HCT116 (cell line): Measurements from ENCODE around the gene KAZN. TPM values are rescaled to one million over a fixed set of nuclear protein-coding genes. Genes with fewer than 3 reads are reported as not detected.

ENCODE experiments used
- ATAC-seq: fragments of 200-7000 bp; cut with Tn5 transposase; 2 replicates; pipeline ENCODE4 v1.9.1; 2020; ENCODE audit warnings: mild to moderate bottlenecking, moderate library complexity
- BruUV-seq: library from RNA; stranded (reverse); fragments of 400-500 nt; replicated peaks from 2 replicates; lab custom pipeline; 2021; lab: Mats Ljungman, UMichigan
- CTCF ChIA-PET: fragments of 300-600 bp; sonication (Branson Sonifier 250); formaldehyde crosslinking; loops from one replicate; lab custom pipeline; 2021; ENCODE audit warnings: antibody characterized with exemption; lab: Charles Lee
- POLR2A ChIA-PET: fragments of 300-600, 350-600 bp; sonication (Branson Sonifier 250); formaldehyde crosslinking; loops from one replicate; lab custom pipeline; 2021; ENCODE audit warnings: antibody characterized with exemption; lab: Charles Lee
- RAD21 ChIA-PET, 2 experiments: fragments of 300-600 bp; sonication (Branson Sonifier 250); formaldehyde crosslinking; loops; one replicate each; lab custom pipeline; 2023; ENCODE audit warnings: low total read pairs in 2 of 2; ENCODE audit not compliant: uncharacterized antibody in 2 of 2, unreplicated experiment in 2 of 2, low non-redundant PET in 1 of 2; lab: Charles Lee
- DNase-seq: peaks from one replicate; pipeline ENCODE4 v3.0.0-alpha.2; 2010; ENCODE audit warnings: low read depth, low spot score
- H2AFZ ChIP-seq: fragments of 200-600 bp; shearing (Covaris generic), sonication (generic); 2 replicates; pipeline ENCODE4 v1.6.1; 2017; ENCODE audit warnings: low read depth, mixed run types, mixed read lengths, antibody characterized with exemption, low read length; ENCODE audit not compliant: poor library complexity, severe bottlenecking
- H3K27ac ChIP-seq: 2 replicates; pipeline ENCODE4 v1.5.1; 2012; ENCODE audit warnings: low read depth, low read length
- H3K27me3 ChIP-seq: fragments of 200-600 bp; sonication (generic); 2 replicates; pipeline ENCODE4 v1.6.1; 2016; ENCODE audit warnings: mixed run types, low read length, mixed read lengths; ENCODE audit not compliant: insufficient read depth
- H3K36me3 ChIP-seq, 2 experiments: fragments of 200-500 bp in 1 of 2; fragments of 200-600 bp in 1 of 2; sonication (Bioruptor generic) in 1 of 2; sonication (generic) in 1 of 2; 2 replicates each; pipeline versions ENCODE4 v1.5.1 to v1.6.1; 2014 to 2016; ENCODE audit warnings: low read length in 2 of 2, inconsistent platforms in 1 of 2, mixed read lengths in 1 of 2, mixed run types in 1 of 2; ENCODE audit not compliant: insufficient read depth in 2 of 2, control insufficient read depth in 1 of 2
- H3K4me1 ChIP-seq, 2 experiments: fragments of 200-600 bp in 1 of 2; sonication (generic) in 1 of 2; 2 replicates each; pipeline versions ENCODE4 v1.5.1 to v1.6.1; 2012 to 2017; ENCODE audit warnings: low read length in 2 of 2, inconsistent platforms in 1 of 2, mild to moderate bottlenecking in 1 of 2, mixed read lengths in 1 of 2, mixed run types in 1 of 2, moderate library complexity in 1 of 2; ENCODE audit not compliant: insufficient read depth in 2 of 2, control insufficient read depth in 1 of 2
- H3K4me2 ChIP-seq: fragments of 200-600 bp; sonication (generic); 2 replicates; pipeline ENCODE4 v1.6.1; 2017; ENCODE audit warnings: mixed run types, low read length, mixed read lengths
- H3K4me3 ChIP-seq, 2 experiments: fragments of 200-600 bp in 1 of 2; sonication (generic) in 1 of 2; replicated peaks in 1 of 2; 2 replicates each; pipeline ENCODE4 v1.5.1; 2011 to 2016; ENCODE audit warnings: low read length in 2 of 2, control low read depth in 1 of 2, low read depth in 1 of 2, mild to moderate bottlenecking in 1 of 2, mixed read lengths in 1 of 2, mixed run types in 1 of 2
- H3K79me2 ChIP-seq: fragments of 200-600 bp; sonication (generic); 2 replicates; pipeline ENCODE4 v1.6.1; 2017; ENCODE audit warnings: mild to moderate bottlenecking, mixed run types, low read length, moderate library complexity, mixed read lengths; ENCODE audit not compliant: insufficient read depth
- H3K9ac ChIP-seq: fragments of 200-600 bp; sonication (generic); 2 replicates; pipeline ENCODE4 v1.6.1; 2016; ENCODE audit warnings: low read length, mixed read lengths
- H3K9me2 ChIP-seq: fragments of 200-600 bp; sonication (generic), shearing (Covaris generic); 2 replicates; pipeline ENCODE4 v1.6.1; 2017; ENCODE audit warnings: mixed run types, mild to moderate bottlenecking, moderate library complexity; ENCODE audit not compliant: insufficient read depth
- H3K9me3 ChIP-seq, 2 experiments: fragments of 200-500 bp in 1 of 2; fragments of 200-600 bp in 1 of 2; sonication (Bioruptor generic) in 1 of 2; sonication (generic) in 1 of 2; 2 replicates each; pipeline ENCODE4 v1.6.1; 2014 to 2017; ENCODE audit warnings: low read length in 2 of 2, mixed read lengths in 2 of 2, inconsistent platforms in 1 of 2, low read depth in 1 of 2, mild to moderate bottlenecking in 1 of 2, mixed run types in 1 of 2, moderate library complexity in 1 of 2; ENCODE audit not compliant: control insufficient read depth in 1 of 2, insufficient read depth in 1 of 2
- H4K20me1 ChIP-seq: fragments of 200-600 bp; sonication (generic), shearing (Covaris generic); 2 replicates; pipeline ENCODE4 v1.6.1; 2017; ENCODE audit warnings: mixed run types, mild to moderate bottlenecking, moderate library complexity; ENCODE audit not compliant: insufficient read depth
- ATF3 ChIP-seq: IDR thresholded peaks from 2 replicates; pipeline ENCODE4 v1.6.1; 2012
- CBX3 ChIP-seq: IDR thresholded peaks from 2 replicates; pipeline ENCODE4 v1.6.1; 2012; ENCODE audit warnings: low read depth
- CEBPB ChIP-seq: IDR thresholded peaks from 2 replicates; pipeline ENCODE4 v1.6.1; 2012; ENCODE audit warnings: low read depth
- CTCF ChIP-seq, 3 experiments: fragments of 200-600 bp in 1 of 3; sonication (generic) in 1 of 3; IDR thresholded peaks in 2 of 3; conservative IDR thresholded peaks in 1 of 3; 2 replicates each; pipeline ENCODE4 v1.5.1; 2012 to 2017; ENCODE audit warnings: low read depth in 2 of 3, low read length in 2 of 3, antibody characterized with exemption in 1 of 3, borderline replicate concordance in 1 of 3, control low read depth in 1 of 3, mild to moderate bottlenecking in 1 of 3, mixed read lengths in 1 of 3, mixed run types in 1 of 3, moderate library complexity in 1 of 3; ENCODE audit not compliant: insufficient read depth in 1 of 3
- EGR1 ChIP-seq: IDR thresholded peaks from 2 replicates; pipeline ENCODE4 v1.6.1; 2012; ENCODE audit warnings: low read depth
- EZH2phosphoT487 ChIP-seq: fragments of 200-600 bp; IDR thresholded peaks from 2 replicates; pipeline ENCODE4 v1.6.1; 2018; ENCODE audit warnings: antibody characterized with exemption, borderline replicate concordance
- FOSL1 ChIP-seq: IDR thresholded peaks from 2 replicates; pipeline ENCODE4 v1.6.1; 2012; ENCODE audit warnings: low read depth
- MAX ChIP-seq: IDR thresholded peaks from 2 replicates; pipeline ENCODE4 v1.6.1; 2012
- POLR2A ChIP-seq: IDR thresholded peaks from 2 replicates; pipeline ENCODE4 v1.7.0; 2011; ENCODE audit warnings: borderline replicate concordance; ENCODE audit not compliant: insufficient read depth, insufficient read length; ENCODE audit errors: extremely low read depth
- POLR2AphosphoS5 ChIP-seq: IDR thresholded peaks from 2 replicates; pipeline ENCODE4 v1.6.1; 2011; ENCODE audit warnings: mild to moderate bottlenecking, low read depth, low read length, moderate library complexity
- RAD21 ChIP-seq: IDR thresholded peaks from 2 replicates; pipeline ENCODE4 v1.6.1; 2012; ENCODE audit warnings: low read depth, mild to moderate bottlenecking
- REST ChIP-seq: IDR thresholded peaks from 2 replicates; pipeline ENCODE4 v1.6.1; 2012; ENCODE audit warnings: low read depth
- SIN3A ChIP-seq: IDR thresholded peaks from 2 replicates; pipeline ENCODE4 v1.6.1; 2012; ENCODE audit warnings: low read depth
- SP1 ChIP-seq: IDR thresholded peaks from 2 replicates; pipeline ENCODE4 v1.6.1; 2012; ENCODE audit warnings: low read depth
- SRF ChIP-seq: IDR thresholded peaks from 2 replicates; pipeline ENCODE4 v1.6.1; 2012; ENCODE audit warnings: low read depth
- TCF7L2 ChIP-seq: IDR thresholded peaks from 2 replicates; pipeline ENCODE4 v1.7.0; 2011; ENCODE audit warnings: borderline replicate concordance, inconsistent platforms; ENCODE audit not compliant: insufficient read depth, insufficient read length; ENCODE audit errors: extremely low read depth
- YY1 ChIP-seq: IDR thresholded peaks from 2 replicates; pipeline ENCODE4 v1.6.1; 2011; ENCODE audit warnings: low read length, low read depth, moderate library complexity, mild to moderate bottlenecking; ENCODE audit not compliant: insufficient replicate concordance; ENCODE audit errors: extremely low read depth
- ZBTB33 ChIP-seq: IDR thresholded peaks from 2 replicates; pipeline ENCODE4 v1.6.1; 2011; ENCODE audit warnings: mild to moderate bottlenecking, low read length, moderate library complexity; ENCODE audit not compliant: insufficient replicate concordance; ENCODE audit errors: extremely low read depth
- ZFX ChIP-seq: fragments of 450-650 bp; IDR thresholded peaks from 2 replicates; pipeline ENCODE4 v1.6.1; 2017
- ZNF274 ChIP-seq: fragments of 200-500 bp; sonication (Bioruptor generic); IDR thresholded peaks from 2 replicates; pipeline ENCODE4 v1.6.1; 2014; ENCODE audit warnings: mild to moderate bottlenecking, low read depth, low read length, inconsistent platforms
- intact Hi-C: fragments of 100-400 bp; cut with micrococcal nuclease; formaldehyde crosslinking; loops from 2 replicates; pipeline ENCODE4 v1.10.0; 2022
- total RNA-seq: library from RNA; stranded (reverse); gene quantifications from one replicate; pipeline ENCODE4 v1.2.1, GENCODE V29; 2021; ENCODE audit not compliant: unreplicated experiment

KAZN gene
- total RNA-seq, 1 experiment from 2014 or later = 13.4 TPM

GRCh38 chr1:14710331-14710730, 111.8 kb downstream of the KAZN start:
- Histone ChIP-seq H3K4me1 (no peaks in the 10 kb centered on the region), H3K27me3 (peaks cover 49% of the 10 kb centered on the region), H3K4me3 (no peak overlapping the region), H2AFZ (no peak overlapping the region), H4K20me1 (no peaks in the 10 kb centered on the region), H3K9ac (no peak overlapping the region), H3K4me2 (no peak overlapping the region), H3K36me3 (no peaks in the 10 kb centered on the region), H3K9me2 (no peaks in the 10 kb centered on the region), H3K79me2 (no peaks in the 10 kb centered on the region), H3K9me3 (no peaks in the 10 kb centered on the region), H3K27ac (no peak overlapping the region)
- no peak for ATAC-seq
- RAD21 ChIA-PET = no interaction called here
- CTCF ChIA-PET = no interaction called here
- intact Hi-C loops = no loop called here
- BruUV-seq = no TSS peak
- POLR2A ChIA-PET = no interaction called here
- no peak for DNase-seq
- TF ChIP-seq POLR2A (no peak), YY1 (no peak), ZNF274 (no peak), ATF3 (no peak), EZH2phosphoT487 (no peak), CEBPB (no peak), SRF (no peak), ZBTB33 (no peak), RAD21 (no peak), SIN3A (no peak), CBX3 (no peak), CTCF (IDR thresholded peaks at IDR 0.05 in 2 of 3, conservative IDR thresholded peaks at IDR 0.05 in 1 of 3; ENCODE audit: borderline replicate concordance in 1 of 3, insufficient read depth in 1 of 3, low read depth in 2 of 3, low read length in 2 of 3) (no peak), TCF7L2 (no peak), REST (no peak), SP1 (no peak), ZFX (no peak), FOSL1 (no peak), MAX (no peak), POLR2AphosphoS5 (no peak), EGR1 (no peak)
